SKM-1 treated with dmso at 0.1 percent for 144 hours (cell line): Measurements from ENCODE around the gene MUC5B.
"Not testable (repeated sequence)": the region's sequence is repeated elsewhere in the genome, so short reads cannot be mapped to it uniquely, and the experiment has no call there.

Experiments used
- DNase-seq: peaks from one replicate; lab custom pipeline; 2025; ENCODE audit not compliant: unreplicated experiment; lab: John Stamatoyannopoulos, UW

The MUC5B gene

DNA sequence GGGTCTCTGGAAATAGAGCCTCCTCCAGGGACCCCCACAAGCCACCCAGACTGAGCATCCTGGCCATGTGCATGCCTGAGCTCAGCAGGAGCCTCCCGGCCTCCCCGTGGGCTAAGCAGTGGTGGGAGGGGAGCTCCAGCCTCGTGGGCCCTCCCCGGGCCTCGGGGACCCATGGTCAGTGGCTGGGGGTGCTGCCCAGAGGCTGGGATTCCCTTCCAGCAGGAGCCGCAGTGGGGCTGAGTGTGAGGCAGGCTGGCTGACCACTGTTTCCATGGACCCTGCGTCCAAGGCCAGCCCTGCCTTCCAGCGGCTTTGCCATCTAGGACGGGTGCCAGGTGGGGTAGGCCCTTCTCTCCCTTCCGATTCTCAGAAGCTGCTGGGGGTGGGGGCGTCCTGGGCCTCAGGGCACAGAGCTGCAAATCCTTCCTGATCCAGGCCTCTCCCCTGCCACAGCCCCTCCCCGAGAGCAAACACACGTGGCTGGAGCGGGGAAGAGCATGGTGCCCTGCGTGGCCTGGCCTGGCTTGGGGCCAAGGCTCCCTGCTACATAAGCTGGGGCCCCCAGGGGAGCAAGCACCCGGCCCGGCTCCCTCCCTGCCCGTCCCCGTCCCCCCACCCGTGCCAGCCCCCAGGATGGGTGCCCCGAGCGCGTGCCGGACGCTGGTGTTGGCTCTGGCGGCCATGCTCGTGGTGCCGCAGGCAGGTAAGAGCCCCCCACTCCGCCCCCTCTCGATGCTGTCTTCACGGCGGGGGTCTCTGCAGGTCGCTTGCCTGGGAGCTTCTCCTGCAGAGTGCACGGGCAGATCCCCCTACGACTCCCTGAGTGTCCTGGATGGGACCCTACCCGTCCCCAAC is at the start of gene MUC5B:
Gene MUC5B, plus strand, starts transcription at position 576 of the 855 bp plus-strand sequence. Its CDS starts 58 bp downstream, at position 634.
- DNase-seq, result no peak

DNA sequence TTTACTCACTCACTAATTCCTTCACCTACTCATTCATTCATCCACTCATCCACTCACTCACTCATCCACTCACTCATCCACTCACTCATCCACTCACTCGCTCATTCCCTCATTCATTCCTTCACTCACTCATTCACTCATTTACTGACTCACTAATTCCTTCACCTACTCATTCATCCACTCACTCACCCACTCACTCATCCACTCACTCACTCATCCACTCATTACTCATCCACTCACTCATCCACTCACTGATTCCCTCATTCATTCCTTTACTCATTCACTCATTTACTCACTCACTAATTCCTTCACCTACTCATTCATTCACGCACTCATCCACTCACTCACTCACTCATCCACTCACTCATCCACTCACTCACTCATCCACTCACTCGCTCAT is 49.5 kb upstream of the MUC5B start:
- DNase-seq, result not testable (repeated sequence)

GRCh38 chr11:1174441-1175370 is 48.2 kb upstream of the MUC5B start:
- DNase-seq, result no peak

DNA sequence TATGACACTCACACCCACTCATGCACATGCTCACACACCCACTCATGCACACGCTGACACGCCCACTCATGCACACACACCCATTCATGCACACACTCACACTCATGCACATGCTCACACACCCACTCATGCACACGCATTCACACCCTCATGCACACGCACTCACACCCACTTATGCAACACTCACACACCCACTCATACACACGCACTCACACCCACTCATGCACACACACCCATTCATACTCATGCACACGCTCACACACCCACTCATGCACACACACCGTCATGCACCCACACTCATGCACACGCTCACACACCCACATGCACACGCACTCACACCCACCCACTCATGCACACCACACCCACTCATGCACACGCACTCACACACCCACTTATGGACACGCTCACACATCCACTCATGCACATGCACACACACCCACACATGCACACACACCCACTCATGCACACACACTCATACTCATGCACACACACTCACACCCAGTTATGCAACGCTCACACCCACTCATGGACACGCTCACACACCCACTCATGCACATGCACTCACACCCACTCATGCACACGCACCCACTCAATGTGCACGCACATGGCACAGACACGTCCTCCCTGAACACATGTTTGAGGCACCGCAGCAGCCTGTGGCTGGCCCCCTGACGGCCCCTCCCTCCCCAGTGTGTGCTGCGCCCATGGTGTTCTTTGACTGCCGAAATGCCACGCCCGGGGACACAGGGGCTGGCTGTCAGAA is 47.2 kb upstream of the MUC5B start:
- no peak for DNase-seq

DNA sequence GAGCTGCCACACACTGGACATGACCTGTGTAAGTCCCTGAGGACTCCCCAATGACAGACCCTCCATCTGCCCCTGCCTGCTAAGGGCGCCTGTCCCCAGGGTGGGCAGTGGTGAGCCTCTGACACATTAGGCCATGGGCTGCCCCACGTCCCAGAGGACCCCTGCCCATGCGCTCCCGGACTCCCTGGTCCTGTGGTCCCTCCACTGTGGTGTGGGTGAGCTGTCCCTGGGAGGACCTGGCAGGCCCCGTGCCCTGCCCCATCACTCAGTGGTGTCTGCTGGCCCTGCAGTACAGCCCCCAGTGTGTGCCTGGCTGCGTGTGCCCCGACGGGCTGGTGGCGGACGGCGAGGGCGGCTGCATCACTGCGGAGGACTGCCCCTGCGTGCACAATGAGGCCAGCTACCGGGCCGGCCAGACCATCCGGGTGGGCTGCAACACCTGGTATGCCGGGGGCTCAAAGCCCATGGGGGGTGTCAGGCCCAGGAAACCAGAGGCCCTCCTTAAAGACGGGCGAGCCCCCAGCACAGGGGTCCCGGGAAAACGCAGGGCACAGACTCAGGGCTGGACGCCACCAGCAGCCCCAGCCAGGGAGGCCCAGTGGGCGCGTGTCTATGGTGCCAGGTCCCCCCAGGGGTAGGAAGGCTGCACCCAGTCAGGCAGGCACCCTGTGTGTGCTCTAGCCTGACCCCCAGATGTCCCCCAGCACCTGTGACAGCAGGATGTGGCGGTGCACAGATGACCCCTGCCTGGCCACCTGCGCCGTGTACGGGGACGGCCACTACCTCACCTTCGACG is 46.4 kb upstream of the MUC5B start:
- no peak for DNase-seq

DNA sequence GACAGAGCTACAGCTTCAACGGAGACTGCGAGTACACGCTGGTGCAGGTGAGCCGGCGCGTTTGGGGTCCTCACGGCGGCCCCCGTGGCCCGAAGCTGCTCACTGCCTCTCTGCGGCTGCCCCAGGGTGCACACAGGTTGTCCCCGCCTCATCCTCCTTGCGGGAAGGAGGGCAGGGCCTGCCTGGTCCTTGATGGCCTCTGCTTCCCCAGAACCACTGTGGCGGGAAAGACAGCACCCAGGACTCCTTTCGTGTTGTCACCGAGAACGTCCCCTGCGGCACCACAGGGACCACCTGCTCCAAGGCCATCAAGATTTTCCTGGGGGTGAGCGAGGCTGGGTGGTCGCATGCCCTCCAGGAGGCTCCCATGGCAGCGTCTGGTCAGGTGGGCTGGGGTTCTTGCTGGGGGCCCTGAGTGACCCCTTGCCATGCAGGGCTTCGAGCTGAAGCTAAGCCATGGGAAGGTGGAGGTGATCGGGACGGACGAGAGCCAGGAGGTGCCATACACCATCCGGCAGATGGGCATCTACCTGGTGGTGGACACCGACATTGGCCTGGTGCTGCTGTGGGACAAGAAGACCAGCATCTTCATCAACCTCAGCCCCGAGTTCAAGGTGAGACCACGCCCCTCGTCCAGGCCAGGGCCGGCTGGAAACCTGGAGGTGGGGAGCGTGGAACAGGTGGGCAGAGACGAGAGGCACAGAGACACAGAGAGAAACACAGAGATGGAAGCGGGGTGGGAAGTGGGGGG is 45.7 kb upstream of the MUC5B start:
- DNase-seq, result no peak

DNA sequence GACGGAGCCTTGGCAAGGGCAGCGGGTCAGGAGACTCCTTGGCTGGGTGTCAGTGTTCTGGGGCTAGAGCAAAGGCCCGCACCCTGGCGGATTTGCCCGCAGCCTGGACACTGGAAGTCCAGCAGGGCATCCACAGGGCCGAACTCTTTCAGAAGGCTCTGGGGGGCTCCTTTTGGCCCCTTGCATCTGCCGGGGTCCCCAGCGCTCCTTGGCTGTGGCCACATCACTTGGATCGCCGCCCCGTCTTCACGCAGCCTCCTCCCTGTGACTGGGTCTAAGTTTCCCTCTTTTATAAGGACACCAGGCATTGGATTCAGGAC is 45.1 kb upstream of the MUC5B start:
- DNase-seq, result no peak

DNA sequence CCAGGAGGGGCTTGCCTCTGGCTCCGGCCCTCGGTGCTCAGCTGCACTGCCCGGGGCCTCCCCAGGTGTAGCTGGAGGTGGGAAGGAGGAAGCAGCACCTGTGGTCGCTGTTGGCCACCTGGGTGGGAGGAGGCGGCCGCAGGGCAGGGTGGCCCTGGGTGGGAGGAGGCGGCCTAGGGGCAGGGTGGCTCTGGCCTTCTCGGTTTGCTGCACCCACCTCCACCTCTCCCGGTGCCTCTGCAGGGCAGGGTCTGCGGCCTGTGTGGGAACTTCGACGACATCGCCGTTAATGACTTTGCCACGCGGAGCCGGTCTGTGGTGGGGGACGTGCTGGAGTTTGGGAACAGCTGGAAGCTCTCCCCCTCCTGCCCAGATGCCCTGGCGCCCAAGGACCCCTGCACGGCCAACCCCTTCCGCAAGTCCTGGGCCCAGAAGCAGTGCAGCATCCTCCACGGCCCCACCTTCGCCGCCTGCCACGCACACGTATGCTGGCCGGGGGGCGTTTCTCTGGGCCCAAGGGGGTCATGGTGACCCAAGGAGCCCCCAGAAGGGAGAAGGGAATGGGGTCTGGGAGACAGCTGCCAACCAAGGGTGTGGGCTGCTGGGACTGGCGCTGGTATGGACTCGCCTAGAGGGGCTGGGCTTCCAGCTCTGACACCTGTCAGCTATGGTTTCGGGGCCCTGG is 44.5 kb upstream of the MUC5B start:
- no peak for DNase-seq

DNA sequence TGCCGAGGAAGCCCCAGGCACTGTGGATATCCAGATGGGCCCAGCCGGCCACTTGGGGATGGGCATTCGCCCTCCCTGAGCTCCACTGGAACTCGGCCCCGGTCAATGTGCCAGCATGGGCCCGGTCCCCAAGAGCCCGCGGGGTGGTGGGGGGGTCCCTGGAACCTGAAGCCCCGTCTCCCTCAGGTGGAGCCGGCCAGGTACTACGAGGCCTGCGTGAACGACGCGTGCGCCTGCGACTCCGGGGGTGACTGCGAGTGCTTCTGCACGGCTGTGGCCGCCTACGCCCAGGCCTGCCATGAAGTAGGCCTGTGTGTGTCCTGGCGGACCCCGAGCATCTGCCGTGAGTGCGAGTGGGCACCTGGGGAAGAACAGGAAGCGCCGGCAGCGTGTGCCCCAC is 44.0 kb upstream of the MUC5B start:
- no peak for DNase-seq

DNA sequence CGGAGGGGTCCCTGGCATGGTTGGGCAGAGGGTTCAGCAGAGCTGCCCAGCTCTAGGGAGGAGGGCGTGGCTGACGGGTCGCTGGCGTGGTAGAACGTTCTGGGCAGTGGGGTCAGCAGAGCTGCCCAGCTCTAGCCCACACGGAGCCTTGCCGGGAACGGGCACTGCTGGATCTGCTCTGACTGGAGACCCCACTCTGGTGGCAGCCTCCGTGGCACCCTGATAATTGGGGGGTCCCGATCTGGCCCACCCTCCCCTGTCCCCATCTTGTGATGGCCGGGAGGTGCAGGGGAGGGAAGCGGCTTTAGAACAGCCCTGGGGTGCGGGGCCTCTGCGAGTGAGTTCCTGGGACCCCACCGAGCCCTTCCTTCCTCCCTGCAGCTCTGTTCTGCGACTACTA is 43.2 kb upstream of the MUC5B start:
- DNase-seq, result no peak

DNA sequence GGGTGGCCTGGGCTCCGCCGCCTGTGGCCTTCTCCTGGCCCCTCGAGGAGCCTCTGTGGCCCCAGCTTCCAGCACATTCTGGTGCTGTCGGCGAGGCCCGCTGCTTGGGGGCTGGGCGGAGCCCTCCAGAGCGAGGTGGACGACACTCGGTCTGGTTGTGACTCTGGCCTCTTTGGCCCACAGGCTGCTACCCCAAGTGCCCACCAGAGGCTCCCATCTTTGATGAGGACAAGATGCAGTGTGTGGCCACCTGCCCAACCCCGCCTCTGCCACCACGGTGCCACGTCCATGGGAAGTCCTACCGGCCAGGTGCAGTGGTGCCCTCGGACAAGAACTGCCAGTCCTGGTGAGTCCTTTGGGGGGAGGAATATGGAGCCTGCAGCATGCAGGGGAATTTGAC is 42.7 kb upstream of the MUC5B start:
- DNase-seq, result no peak

- no peak for DNase-seq
Measured at GRCh38 chr11:1180947-1181391, 41.9 kb upstream of the MUC5B start.

DNA sequence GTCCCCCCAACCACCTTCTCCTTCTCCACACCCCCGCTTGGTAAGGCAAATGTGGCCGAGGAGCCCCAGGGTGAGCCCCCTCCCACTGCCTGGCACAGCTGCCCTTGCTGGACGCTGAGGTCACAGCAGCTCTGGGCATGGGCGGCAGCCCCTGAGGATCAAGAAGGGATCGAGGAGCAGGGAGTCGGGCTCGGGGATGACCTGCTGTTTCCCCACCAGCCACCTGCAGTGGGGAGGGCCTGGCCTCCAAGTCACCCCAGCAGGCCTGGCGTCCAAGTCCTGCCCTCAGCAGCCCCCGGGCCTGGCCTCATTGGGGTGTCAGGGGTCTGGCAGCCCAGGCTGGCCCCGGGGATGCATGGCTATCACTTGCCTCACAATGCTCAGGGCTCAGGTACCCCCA is 41.4 kb upstream of the MUC5B start:
- DNase-seq, result no peak

- no peak for DNase-seq
Measured at GRCh38 chr11:1181853-1182535, 40.9 kb upstream of the MUC5B start.

DNA sequence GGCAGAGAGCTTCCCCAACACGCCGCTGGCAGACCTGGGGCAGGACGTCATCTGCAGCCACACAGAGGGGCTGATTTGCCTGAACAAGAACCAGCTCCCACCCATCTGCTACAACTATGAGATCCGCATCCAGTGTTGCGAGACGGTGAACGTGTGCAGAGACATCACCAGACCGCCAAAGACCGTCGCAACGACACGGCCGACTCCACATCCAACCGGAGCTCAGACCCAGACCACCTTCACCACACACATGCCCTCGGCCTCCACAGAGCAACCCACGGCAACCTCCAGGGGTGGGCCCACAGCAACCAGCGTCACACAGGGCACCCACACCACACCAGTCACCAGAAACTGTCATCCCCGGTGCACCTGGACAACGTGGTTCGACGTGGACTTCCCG is 38.7 kb upstream of the MUC5B start:
- not testable (repeated sequence) for DNase-seq

DNA sequence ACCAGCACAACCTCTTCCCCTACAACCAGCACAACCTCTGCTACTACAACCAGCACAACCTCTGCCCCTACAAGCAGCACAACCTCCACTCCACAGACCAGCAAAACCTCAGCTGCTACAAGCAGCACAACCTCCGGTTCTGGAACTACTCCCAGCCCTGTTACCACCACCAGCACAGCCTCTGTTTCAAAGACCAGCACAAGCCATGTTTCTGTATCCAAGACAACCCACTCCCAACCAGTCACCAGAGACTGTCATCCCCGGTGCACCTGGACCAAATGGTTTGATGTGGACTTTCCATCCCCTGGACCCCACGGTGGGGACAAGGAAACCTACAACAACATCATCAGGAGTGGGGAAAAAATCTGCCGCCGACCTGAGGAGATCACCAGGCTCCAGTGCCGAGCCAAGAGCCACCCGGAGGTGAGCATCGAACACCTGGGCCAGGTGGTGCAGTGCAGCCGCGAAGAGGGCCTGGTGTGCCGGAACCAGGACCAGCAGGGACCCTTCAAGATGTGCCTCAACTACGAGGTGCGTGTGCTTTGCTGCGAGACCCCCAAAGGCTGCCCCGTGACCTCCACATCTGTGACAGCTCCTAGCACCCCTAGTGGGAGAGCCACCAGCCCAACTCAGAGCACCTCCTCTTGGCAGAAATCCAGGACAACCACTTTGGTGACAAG is 34.3 kb upstream of the MUC5B start:
- DNase-seq, result not testable (repeated sequence)

GRCh38 chr11:1189816-1190215 is 33.0 kb upstream of the MUC5B start:
- DNase-seq, result not testable (repeated sequence)
